H1 (cell line): ENCODE data around the gene NPTN. TPM values are rescaled to one million over a fixed set of nuclear protein-coding genes. Genes with fewer than 3 reads are reported as not detected.

Experiments used
- CREB1 ChIP-seq: IDR thresholded peaks from 2 replicates; pipeline ENCODE4 v1.6.1; 2012; ENCODE audit warnings: inconsistent platforms
- EZH2 ChIP-seq: fragments of 200-600 bp; sonication (generic); IDR thresholded peaks from 2 replicates; pipeline ENCODE4 v1.7.1; 2012; ENCODE audit warnings: low read depth, mild to moderate bottlenecking, moderate library complexity, low read length, inconsistent platforms; ENCODE audit not compliant: severe bottlenecking
- SIN3A ChIP-seq, 2 experiments: IDR thresholded peaks in 1 of 2; conservative IDR thresholded peaks in 1 of 2; 2 replicates each; pipeline ENCODE4 v1.6.1; 2011 to 2012; ENCODE audit warnings: low read length in 2 of 2, improper control_type of control experiment in 1 of 2, low read depth in 1 of 2, mild to moderate bottlenecking in 1 of 2
- polyA plus RNA-seq, 7 experiments: library from polyadenylated mRNA; depleted of rRNA in 3 of 7; stranded (reverse) in 5 of 7; unstranded in 2 of 7; fragments of >200 nt in 5 of 7; fragments of 200-250 nt in 2 of 7; gene quantifications; 1 replicate in 5 of 7; 2 replicates in 1 of 7; 4 replicates in 1 of 7; pipeline versions ENCODE4 v1.2.1 to v1.2.3, GENCODE V29; 2011 to 2013; ENCODE audit warnings: missing spikeins in 2 of 7, mixed read lengths in 2 of 7
- total RNA-seq: library from RNA; stranded (reverse); fragmentation: NEBNext Ultra II Directional; extraction: Animal tissue kit (Norgen Biotek cat#: 25700); gene quantifications from 2 replicates; pipeline ENCODE4 v1.2.1, GENCODE V29; 2021

Gene NPTN
- total and polyA plus RNA-seq, 2 of the 8 experiments (the other 6 are each of a cell fraction or from before 2014, with no cell fraction given) = 67.0 to 113 TPM

- no peak for TF ChIP-seq EZH2
- TF ChIP-seq CREB1 = no peak
- no peak for TF ChIP-seq SIN3A (conservative IDR thresholded peaks at IDR 0.05 in 1 of 2, IDR thresholded peaks at IDR 0.05 in 1 of 2; ENCODE audit: low read depth in 1 of 2, low read length in 2 of 2)
Measured at GRCh38 chr15:73604477-73604876, 28.7 kb downstream of the NPTN start (continued).
